Measurements from ENCODE around the gene INSL3. TPM values are rescaled to one million over a fixed set of nuclear protein-coding genes. Genes with fewer than 3 reads are reported as not detected.

The INSL3 gene, protein sequence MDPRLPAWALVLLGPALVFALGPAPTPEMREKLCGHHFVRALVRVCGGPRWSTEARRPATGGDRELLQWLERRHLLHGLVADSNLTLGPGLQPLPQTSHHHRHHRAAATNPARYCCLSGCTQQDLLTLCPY
- 0.36 TPM for total RNA-seq (ENCODE audit: unreplicated experiment)
- long read RNA-seq: 0 reads

DNA sequence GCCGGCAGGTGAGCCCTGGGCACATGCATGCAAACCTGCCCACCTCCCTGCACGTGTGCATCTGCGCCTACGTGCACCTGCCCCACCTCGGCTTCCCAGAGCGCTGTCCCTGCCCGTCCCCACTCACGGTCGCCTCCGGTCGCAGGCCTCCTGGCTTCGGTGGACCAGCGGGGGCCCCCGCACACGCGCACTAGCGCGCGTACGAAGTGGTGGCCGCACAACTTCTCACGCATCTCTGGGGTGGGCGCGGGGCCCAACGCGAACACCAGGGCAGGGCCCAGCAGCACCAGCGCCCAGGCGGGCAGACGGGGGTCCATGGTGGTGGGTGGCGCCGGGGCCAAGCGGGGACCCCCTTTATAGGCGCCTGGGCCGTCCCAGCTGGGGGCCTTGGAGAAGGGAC is at the start of gene INSL3:
INSL3 (minus strand) TSS at position 330 of the 400 bp plus-strand sequence; CDS start at position 317, 13 bp downstream.
- H3K27ac Mint-ChIP-seq (ENCODE audit: unreplicated experiment): no peak within 1 kb of the TSS
- no peak within 1 kb of the TSS for H3K4me3 Mint-ChIP-seq (ENCODE audit: unreplicated experiment)
- no peaks in the 10 kb centered on the region for H3K4me1 Mint-ChIP-seq (ENCODE audit: unreplicated experiment)
- no peaks in the 10 kb centered on the region for H3K9me3 Mint-ChIP-seq (ENCODE audit: unreplicated experiment)
- peaks cover 1% of the 10 kb centered on the region for H3K27me3 Mint-ChIP-seq (ENCODE audit: unreplicated experiment)
- no peak for DNase-seq (ENCODE audit: low spot score)
- TF ChIP-seq, protein P1, sequence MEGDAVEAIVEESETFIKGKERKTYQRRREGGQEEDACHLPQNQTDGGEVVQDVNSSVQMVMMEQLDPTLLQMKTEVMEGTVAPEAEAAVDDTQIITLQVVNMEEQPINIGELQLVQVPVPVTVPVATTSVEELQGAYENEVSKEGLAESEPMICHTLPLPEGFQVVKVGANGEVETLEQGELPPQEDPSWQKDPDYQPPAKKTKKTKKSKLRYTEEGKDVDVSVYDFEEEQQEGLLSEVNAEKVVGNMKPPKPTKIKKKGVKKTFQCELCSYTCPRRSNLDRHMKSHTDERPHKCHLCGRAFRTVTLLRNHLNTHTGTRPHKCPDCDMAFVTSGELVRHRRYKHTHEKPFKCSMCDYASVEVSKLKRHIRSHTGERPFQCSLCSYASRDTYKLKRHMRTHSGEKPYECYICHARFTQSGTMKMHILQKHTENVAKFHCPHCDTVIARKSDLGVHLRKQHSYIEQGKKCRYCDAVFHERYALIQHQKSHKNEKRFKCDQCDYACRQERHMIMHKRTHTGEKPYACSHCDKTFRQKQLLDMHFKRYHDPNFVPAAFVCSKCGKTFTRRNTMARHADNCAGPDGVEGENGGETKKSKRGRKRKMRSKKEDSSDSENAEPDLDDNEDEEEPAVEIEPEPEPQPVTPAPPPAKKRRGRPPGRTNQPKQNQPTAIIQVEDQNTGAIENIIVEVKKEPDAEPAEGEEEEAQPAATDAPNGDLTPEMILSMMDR (IDR thresholded peaks at IDR 0.05; ENCODE audit: unreplicated experiment): no peak
- H3K36me3 Mint-ChIP-seq (ENCODE audit: low read depth, unreplicated experiment): no peaks in the 10 kb centered on the region

DNA sequence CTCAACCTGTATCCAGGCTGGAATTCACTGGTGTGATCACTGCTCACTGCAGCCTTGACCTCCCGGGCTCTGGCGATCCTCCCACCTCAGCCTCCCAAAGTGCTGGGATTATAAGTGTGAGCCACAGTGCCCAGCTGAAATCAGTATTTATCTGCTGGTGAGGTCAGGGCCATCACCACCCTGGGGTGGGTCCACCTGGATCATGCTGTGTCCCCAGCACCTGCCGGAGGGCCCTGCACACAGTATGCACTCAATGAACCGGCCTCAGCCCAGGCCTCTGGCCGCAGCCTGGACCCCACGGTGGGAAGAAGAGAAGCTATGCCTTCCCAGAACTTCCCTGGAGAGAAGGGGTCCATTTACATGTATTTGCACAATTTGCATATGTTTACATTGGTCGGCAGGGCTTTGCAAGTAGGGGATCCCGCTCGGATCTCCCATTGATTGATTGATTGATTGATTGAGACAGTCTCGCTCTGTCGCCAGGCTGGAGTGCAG is 47.8 kb upstream of the INSL3 start:
- TF ChIP-seq, protein P1 (IDR thresholded peaks at IDR 0.05; ENCODE audit: unreplicated experiment): no peak
- Mint-ChIP-seq H3K36me3 (ENCODE audit: low read depth, unreplicated experiment) (peaks cover 13% of the 10 kb centered on the region), H3K9me3 (ENCODE audit: unreplicated experiment) (no peaks in the 10 kb centered on the region), H3K4me3 (ENCODE audit: unreplicated experiment) (no peak overlapping the region), H3K4me1 (ENCODE audit: unreplicated experiment) (no peaks in the 10 kb centered on the region), H3K27me3 (ENCODE audit: unreplicated experiment) (peaks cover 9% of the 10 kb centered on the region), H3K27ac (ENCODE audit: unreplicated experiment) (no peak overlapping the region)
- DNase-seq (ENCODE audit: low spot score): no peak

DNA sequence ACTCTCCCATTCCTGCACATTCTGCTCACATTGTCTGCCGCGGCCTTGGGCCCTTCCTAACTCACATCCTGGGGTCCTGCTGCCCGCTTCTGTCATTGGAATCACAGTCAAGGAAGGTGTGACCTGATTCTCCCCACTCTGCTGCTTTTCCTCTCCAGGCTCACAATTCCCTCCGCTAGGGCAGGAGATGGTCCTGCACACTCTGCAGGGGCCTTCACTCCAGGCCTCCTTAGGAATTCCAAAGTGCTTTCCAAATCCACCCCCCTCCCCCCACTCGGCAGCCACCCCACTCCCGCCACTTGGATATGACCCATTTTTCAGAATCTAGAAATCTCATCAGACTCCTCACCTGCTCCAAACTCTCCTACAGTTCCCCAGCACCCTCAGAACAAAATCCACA is 47.4 kb upstream of the INSL3 start:
- TF ChIP-seq, protein P1 (IDR thresholded peaks at IDR 0.05; ENCODE audit: unreplicated experiment): no peak
- Mint-ChIP-seq H3K27ac (ENCODE audit: unreplicated experiment) (no peak overlapping the region), H3K27me3 (ENCODE audit: unreplicated experiment) (peaks cover 9% of the 10 kb centered on the region), H3K4me3 (ENCODE audit: unreplicated experiment) (no peak overlapping the region), H3K9me3 (ENCODE audit: unreplicated experiment) (no peaks in the 10 kb centered on the region), H3K36me3 (ENCODE audit: low read depth, unreplicated experiment) (peaks cover 15% of the 10 kb centered on the region), H3K4me1 (ENCODE audit: unreplicated experiment) (no peaks in the 10 kb centered on the region)
- DNase-seq (ENCODE audit: low spot score): no peak

DNA sequence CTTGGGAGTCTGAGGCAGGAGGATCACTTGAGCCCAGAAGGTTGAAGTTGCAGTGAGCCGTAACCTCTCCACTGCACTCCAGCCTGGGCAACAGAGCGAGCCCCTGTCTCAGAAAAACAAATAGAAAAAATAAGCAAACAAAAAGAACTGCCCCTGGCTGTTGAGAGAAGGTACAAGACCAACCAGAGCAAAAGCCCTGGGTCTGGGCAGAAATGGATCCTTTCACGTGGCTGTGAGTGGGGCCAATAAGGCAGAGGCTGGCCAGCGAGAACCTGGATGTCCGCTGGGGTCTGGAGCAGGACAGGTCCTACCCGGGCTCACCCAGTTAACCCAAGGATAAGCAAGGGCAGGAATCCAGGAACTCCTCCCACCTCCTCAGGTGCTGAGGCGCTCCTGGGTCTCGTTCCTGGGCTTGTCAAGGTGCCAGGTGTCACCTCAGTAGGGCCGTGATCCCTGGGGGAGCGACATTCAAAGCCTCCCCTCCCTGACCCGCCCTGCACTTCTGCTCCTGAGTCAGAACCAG is 45.7 kb upstream of the INSL3 start:
- DNase-seq (ENCODE audit: low spot score): no peak
- H3K27ac Mint-ChIP-seq (ENCODE audit: unreplicated experiment): no peak overlapping the region
- TF ChIP-seq, protein P1 (IDR thresholded peaks at IDR 0.05; ENCODE audit: unreplicated experiment): no peak
- peaks cover 11% of the 10 kb centered on the region for H3K27me3 Mint-ChIP-seq (ENCODE audit: unreplicated experiment)
- H3K4me1 Mint-ChIP-seq (ENCODE audit: unreplicated experiment): no peaks in the 10 kb centered on the region
- no peaks in the 10 kb centered on the region for H3K9me3 Mint-ChIP-seq (ENCODE audit: unreplicated experiment)
- no peak overlapping the region for H3K4me3 Mint-ChIP-seq (ENCODE audit: unreplicated experiment)
- peaks cover 21% of the 10 kb centered on the region for H3K36me3 Mint-ChIP-seq (ENCODE audit: low read depth, unreplicated experiment)

DNA sequence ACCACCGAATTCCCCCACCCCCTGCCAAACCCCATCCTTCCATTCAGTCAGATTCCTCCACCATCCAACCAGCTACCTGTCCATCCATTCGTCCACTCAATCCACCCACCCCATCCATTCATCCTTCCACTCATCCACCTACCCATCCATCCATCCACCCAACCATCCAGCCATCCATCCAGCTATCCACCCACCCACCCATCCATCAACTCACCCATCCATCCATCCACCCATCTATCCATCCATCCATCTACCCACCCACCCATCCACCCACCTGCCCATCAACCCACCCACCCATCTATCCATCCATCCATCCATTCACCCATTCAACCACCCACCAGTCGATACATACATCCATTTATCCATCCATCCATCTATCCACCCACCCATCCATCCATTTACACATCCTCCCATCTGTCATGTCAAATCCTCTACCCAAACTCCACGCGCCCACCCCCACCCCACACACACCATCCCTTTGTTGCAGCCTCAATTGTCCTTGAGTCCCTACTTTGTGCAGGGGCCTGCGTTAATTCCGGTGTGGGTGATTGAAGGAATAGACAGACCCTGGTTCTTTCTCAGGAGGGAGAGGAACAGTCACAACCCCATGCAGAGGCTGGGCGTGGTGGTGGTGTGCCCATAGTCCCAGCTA is 45.1 kb upstream of the INSL3 start:
- H3K4me1 Mint-ChIP-seq (ENCODE audit: unreplicated experiment): peaks cover 4% of the 10 kb centered on the region
- H3K36me3 Mint-ChIP-seq (ENCODE audit: low read depth, unreplicated experiment): peaks cover 26% of the 10 kb centered on the region
- H3K9me3 Mint-ChIP-seq (ENCODE audit: unreplicated experiment): no peaks in the 10 kb centered on the region
- peaks cover 11% of the 10 kb centered on the region for H3K27me3 Mint-ChIP-seq (ENCODE audit: unreplicated experiment)
- TF ChIP-seq, protein P1 (IDR thresholded peaks at IDR 0.05; ENCODE audit: unreplicated experiment): no peak
- H3K27ac Mint-ChIP-seq (ENCODE audit: unreplicated experiment): no peak overlapping the region
- H3K4me3 Mint-ChIP-seq (ENCODE audit: unreplicated experiment): no peak overlapping the region
- no peak for DNase-seq (ENCODE audit: low spot score)

Data from endothelial cell (in vitro differentiated cells).